GM13977 (cell line): ENCODE results near the gene FAM135A.
"Not testable (repeated sequence)": the region's sequence is repeated elsewhere in the genome, so short reads cannot be mapped to it uniquely, and the experiment has no call there.

ENCODE experiments used
- DNase-seq: peaks from one replicate; pipeline ENCODE4 v3.0.0; 2012; ENCODE audit warnings: low spot score
- in situ Hi-C: fragments of 300-500 bp; cut with MboI; formaldehyde crosslinking; loops from one replicate; pipeline ENCODE4 v1.12.0; 2022; ENCODE audit warnings: low sequenced_read_pairs, low pct_unique_long_range_greater_than_20kb, mixed read lengths, inconsistent platforms; ENCODE audit not compliant: unreplicated experiment
- TF ChIP-seq, protein P1 (sequence below): IDR thresholded peaks from 2 replicates; pipeline ENCODE4 v1.5.1; 2012; ENCODE audit warnings: mild to moderate bottlenecking, control low read depth; ENCODE audit not compliant: insufficient read depth; ENCODE audit errors: extremely low read depth, missing control alignments

The FAM135A gene

GRCh38 chr6:70456735-70457134 is 43.4 kb downstream of the FAM135A start:
- TF ChIP-seq, protein P1, sequence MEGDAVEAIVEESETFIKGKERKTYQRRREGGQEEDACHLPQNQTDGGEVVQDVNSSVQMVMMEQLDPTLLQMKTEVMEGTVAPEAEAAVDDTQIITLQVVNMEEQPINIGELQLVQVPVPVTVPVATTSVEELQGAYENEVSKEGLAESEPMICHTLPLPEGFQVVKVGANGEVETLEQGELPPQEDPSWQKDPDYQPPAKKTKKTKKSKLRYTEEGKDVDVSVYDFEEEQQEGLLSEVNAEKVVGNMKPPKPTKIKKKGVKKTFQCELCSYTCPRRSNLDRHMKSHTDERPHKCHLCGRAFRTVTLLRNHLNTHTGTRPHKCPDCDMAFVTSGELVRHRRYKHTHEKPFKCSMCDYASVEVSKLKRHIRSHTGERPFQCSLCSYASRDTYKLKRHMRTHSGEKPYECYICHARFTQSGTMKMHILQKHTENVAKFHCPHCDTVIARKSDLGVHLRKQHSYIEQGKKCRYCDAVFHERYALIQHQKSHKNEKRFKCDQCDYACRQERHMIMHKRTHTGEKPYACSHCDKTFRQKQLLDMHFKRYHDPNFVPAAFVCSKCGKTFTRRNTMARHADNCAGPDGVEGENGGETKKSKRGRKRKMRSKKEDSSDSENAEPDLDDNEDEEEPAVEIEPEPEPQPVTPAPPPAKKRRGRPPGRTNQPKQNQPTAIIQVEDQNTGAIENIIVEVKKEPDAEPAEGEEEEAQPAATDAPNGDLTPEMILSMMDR, result no peak
- in situ Hi-C loops, result no loop called here
- DNase-seq, result no peak

- TF ChIP-seq, protein P1, result no peak
- in situ Hi-C loops, result no loop called here
- DNase-seq, result no peak
Observed at GRCh38 chr6:70459235-70459634, 45.9 kb downstream of the FAM135A start.

DNA sequence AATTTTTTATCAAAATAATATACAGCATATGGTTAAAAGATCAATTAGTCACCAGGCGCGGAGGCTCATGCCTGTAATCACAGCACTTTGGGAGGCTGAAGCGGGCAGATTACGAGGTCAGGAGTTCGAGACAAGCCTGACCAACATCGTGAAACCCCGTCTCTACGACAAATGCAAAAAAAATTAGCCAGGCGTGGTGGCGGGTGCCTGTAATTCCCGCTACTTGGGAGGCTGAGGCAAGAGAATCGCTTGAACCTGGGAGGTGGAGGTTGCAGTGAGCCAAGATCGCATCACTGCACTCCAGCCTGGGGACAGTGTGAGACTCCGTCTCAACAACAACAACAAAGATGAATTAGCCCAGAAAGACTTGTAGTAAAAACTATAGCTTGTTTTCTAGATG is 46.4 kb downstream of the FAM135A start:
- in situ Hi-C loops, DNase-seq: not testable (repeated sequence)

GRCh38 chr6:70470016-70470415 is 56.7 kb downstream of the FAM135A start:
- TF ChIP-seq, protein P1, result no peak
- DNase-seq, result no peak
- in situ Hi-C loops, result no loop called here

DNA sequence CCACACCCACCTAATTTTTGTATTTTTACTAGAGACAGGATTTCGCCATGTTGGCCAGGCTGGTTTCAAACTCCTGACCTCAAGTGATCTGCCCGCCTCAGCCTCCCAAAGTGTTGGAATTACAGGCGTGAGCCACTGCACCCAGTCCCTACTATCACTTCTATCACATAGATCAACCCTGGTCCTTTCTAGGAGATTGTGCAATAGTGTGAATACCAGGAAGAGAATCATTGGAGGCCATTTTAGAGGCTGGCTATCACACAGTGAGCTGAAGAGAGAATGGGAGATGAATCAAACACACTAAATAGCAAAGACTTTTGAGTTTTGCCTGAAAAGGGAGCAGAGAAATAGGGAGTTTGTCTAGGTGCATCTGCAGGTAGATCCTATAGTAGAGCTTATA is 57.2 kb downstream of the FAM135A start:
- DNase-seq, in situ Hi-C loops: not testable (repeated sequence)

DNA sequence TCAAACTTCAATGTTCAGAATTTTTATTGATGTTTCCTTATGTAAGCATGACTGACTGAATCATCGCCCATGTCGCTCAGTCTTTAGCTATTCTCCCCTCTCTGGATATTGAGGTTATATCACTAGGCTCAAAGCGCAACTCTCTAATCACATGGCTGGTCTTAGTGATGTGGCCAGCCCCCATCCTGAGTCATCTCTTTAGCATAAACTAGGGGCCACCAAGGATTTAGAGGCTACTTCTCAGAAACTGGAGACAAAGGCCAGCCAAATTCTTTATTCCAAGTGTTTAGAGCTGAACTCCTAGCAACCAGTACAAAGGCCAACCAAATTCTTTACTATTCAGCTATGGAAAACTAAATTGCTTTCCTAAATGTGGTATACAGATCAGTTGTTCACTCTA is 61.4 kb downstream of the FAM135A start:
- no peak for DNase-seq
- in situ Hi-C loops, result no loop called here

DNA sequence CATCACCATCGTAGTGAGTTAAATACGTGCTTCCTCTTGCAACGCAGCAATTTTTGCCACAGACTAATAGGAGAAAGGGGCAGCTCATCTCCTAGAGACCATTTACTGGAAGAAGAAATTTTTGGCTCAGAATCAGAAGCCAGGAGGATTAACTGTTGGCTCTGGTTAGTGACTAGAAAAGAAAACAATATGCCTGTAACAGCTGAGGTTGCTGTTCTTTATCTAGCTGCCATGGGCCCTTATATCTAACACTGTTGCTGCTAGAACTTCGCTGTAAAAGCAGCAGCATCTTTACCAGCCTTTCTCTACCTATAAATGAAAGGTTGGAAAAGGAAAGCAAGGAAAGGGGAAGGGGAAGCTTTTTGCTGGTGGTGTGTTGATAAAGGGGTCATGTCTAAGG is 65.9 kb downstream of the FAM135A start:
- no peak for DNase-seq
- in situ Hi-C loops, result no loop called here
- TF ChIP-seq, protein P1, result no peak

More for the DNA sequence above, 61.4 kb downstream of the FAM135A start:
- TF ChIP-seq, protein P1, result no peak

DNA sequence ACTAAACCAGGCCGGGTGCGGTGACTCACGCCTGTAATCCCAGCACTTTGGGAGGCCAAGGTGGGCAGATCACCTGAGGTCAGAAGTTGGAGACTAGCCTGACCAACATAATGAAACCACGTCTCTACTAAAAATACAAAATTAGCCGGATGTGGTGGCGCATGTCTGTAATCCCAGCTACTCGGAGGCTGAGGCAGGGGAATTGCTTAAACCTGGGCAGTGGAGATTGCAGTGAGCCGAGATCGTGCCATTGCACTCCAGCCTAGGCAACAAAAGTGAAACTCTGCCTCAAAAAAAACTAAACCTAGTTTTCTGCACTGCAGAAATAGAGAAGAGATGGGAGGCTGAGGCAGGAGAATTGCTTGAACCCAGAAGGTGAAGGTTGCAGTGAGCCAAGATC is 73.3 kb downstream of the FAM135A start:
- DNase-seq, in situ Hi-C loops: not testable (repeated sequence)
